GM23338 (cell line): ENCODE measurements around the gene EPHA5. TPM values are rescaled to one million over a fixed set of nuclear protein-coding genes. Genes with fewer than 3 reads are reported as not detected.

Source experiments
- ATAC-seq: fragments of 200-7000 bp; cut with Tn5 transposase; 3 replicates; pipeline ENCODE4 v1.9.1; 2020
- DNase-seq: peaks from one replicate; pipeline ENCODE4 v3.0.0-alpha.2; 2015; ENCODE audit warnings: low spot score
- H2AFZ ChIP-seq: fragments of 200-600 bp; sonication (generic); 2 replicates; pipeline ENCODE4 v1.8.0; 2016; ENCODE audit warnings: antibody characterized with exemption, mild to moderate bottlenecking, moderate library complexity
- H3F3A ChIP-seq: fragments of 200-600 bp; sonication (generic); replicated peaks from 2 replicates; pipeline ENCODE4 v1.8.0; 2017; ENCODE audit warnings: antibody characterized with exemption, mixed run types, low read depth
- H3K27ac ChIP-seq: fragments of 200-600 bp; sonication (generic); 2 replicates; pipeline ENCODE4 v1.6.1; 2016; ENCODE audit warnings: low read depth
- H3K27me3 ChIP-seq: fragments of 200-600 bp; sonication (generic); 2 replicates; pipeline ENCODE4 v1.8.0; 2016; ENCODE audit warnings: mild to moderate bottlenecking, mixed run types, moderate library complexity; ENCODE audit not compliant: insufficient read depth
- H3K36me3 ChIP-seq: fragments of 200-600 bp; sonication (generic); 2 replicates; pipeline ENCODE4 v1.8.0; 2016; ENCODE audit warnings: mild to moderate bottlenecking; ENCODE audit not compliant: insufficient read depth
- H3K4me1 ChIP-seq: fragments of 200-600 bp; sonication (generic); 2 replicates; pipeline ENCODE4 v1.8.0; 2016; ENCODE audit warnings: mild to moderate bottlenecking, moderate library complexity; ENCODE audit not compliant: insufficient read depth
- H3K4me2 ChIP-seq: fragments of 200-600 bp; sonication (generic); 2 replicates; pipeline ENCODE4 v1.7.1; 2017; ENCODE audit warnings: mixed run types
- H3K4me3 ChIP-seq: fragments of 200-600 bp; sonication (generic); 2 replicates; pipeline ENCODE4 v1.6.1; 2016; ENCODE audit warnings: mixed run types
- H3K79me2 ChIP-seq: fragments of 200-600 bp; sonication (generic); replicated peaks from 2 replicates; pipeline ENCODE4 v1.8.0; 2017; ENCODE audit warnings: mild to moderate bottlenecking; ENCODE audit not compliant: insufficient read depth
- H3K9me2 ChIP-seq: fragments of 200-600 bp; sonication (generic); 2 replicates; pipeline ENCODE4 v1.8.0; 2017; ENCODE audit not compliant: insufficient read depth
- H4K20me1 ChIP-seq: fragments of 200-600 bp; sonication (generic); replicated peaks from 2 replicates; pipeline ENCODE4 v1.8.0; 2017; ENCODE audit warnings: mild to moderate bottlenecking; ENCODE audit not compliant: insufficient read depth
- H3K27ac Mint-ChIP-seq: 2 replicates; pipeline ENCODE4 v1.8.0; 2020; ENCODE audit warnings: inconsistent platforms, mild to moderate bottlenecking, moderate library complexity, mixed read lengths
- H3K27me3 Mint-ChIP-seq: 3 replicates; pipeline ENCODE4 v1.8.0; 2022; ENCODE audit warnings: low read depth, mild to moderate bottlenecking, moderate library complexity, mixed read lengths, inconsistent platforms; ENCODE audit not compliant: insufficient read depth, poor library complexity
- H3K36me3 Mint-ChIP-seq: 3 replicates; pipeline ENCODE4 v1.8.0; 2021; ENCODE audit warnings: low read depth, mild to moderate bottlenecking, inconsistent platforms, moderate library complexity, mixed read lengths
- H3K4me1 Mint-ChIP-seq: 3 replicates; pipeline ENCODE4 v1.8.0; 2020; ENCODE audit warnings: mild to moderate bottlenecking, inconsistent platforms, mixed read lengths
- H3K4me3 Mint-ChIP-seq: 3 replicates; pipeline ENCODE4 v1.8.0; 2021; ENCODE audit warnings: moderate library complexity, mild to moderate bottlenecking, inconsistent platforms, mixed read lengths
- H3K9me3 Mint-ChIP-seq: 3 replicates; pipeline ENCODE4 v1.8.0; 2020; ENCODE audit warnings: moderate library complexity, mild to moderate bottlenecking, inconsistent platforms, mixed read lengths
- CREB1 ChIP-seq: fragments of 250-450 bp; sonication (Bioruptor Pico); IDR thresholded peaks from 2 replicates; pipeline ENCODE4 v1.5.0; 2020; ENCODE audit warnings: low read depth, mild to moderate bottlenecking, moderate library complexity
- EZH2phosphoT487 ChIP-seq: fragments of 200-600 bp; sonication (generic); IDR thresholded peaks from one replicate; pipeline ENCODE4 v1.8.1; 2018; ENCODE audit warnings: antibody characterized with exemption; ENCODE audit not compliant: unreplicated experiment
- NANOG ChIP-seq: IDR thresholded peaks from 2 replicates; pipeline ENCODE4 v1.6.1; 2016; ENCODE audit warnings: antibody characterized with exemption, borderline replicate concordance
- POLR2AphosphoS5 ChIP-seq: IDR thresholded peaks from 2 replicates; pipeline ENCODE4 v1.6.1; 2016; ENCODE audit warnings: antibody characterized with exemption, low read depth
- STAT1 ChIP-seq: IDR thresholded peaks from one replicate; pipeline ENCODE4 v1.6.1; 2016; ENCODE audit warnings: antibody characterized with exemption; ENCODE audit not compliant: unreplicated experiment
- ZNF331 ChIP-seq: fragments of 250-450 bp; sonication (Bioruptor Pico); IDR thresholded peaks from 2 replicates; pipeline ENCODE4 v1.5.0; 2020; ENCODE audit warnings: low read depth, mild to moderate bottlenecking, moderate library complexity
- ZNF462 ChIP-seq: fragments of 250-450 bp; sonication (Bioruptor Pico); IDR thresholded peaks from 2 replicates; pipeline ENCODE4 v1.5.0; 2020; ENCODE audit warnings: mild to moderate bottlenecking, moderate library complexity
- polyA plus RNA-seq: library from polyadenylated mRNA; unstranded; fragments of >200 nt; fragmentation: Nextera tagmentation; extraction: Ambion mirVana; gene quantifications from 2 replicates; pipeline ENCODE4 v1.2.1, GENCODE V29; 2016
- total RNA-seq: library from RNA; depleted of rRNA; stranded (reverse); fragments of >200 nt; shearing (Covaris generic); gene quantifications from 2 replicates; pipeline ENCODE4 v1.2.3, GENCODE V29; 2014

The EPHA5 gene
- total and polyA plus RNA-seq, 2 experiments from 2014 or later = 0.05 to 0.24 TPM

GRCh38 chr4:65343342-65343741, 326.9 kb downstream of the EPHA5 start (continued):
- no peak for TF ChIP-seq ZNF462 (CRISPR knock-in tag)
- no peak for TF ChIP-seq ZNF331 (CRISPR knock-in tag)
- TF ChIP-seq POLR2AphosphoS5 = no peak
- no peak for TF ChIP-seq EZH2phosphoT487
- TF ChIP-seq NANOG = no peak

- Mint-ChIP-seq H3K9me3 (no peaks in the 10 kb centered on the region), H3K36me3 (no peaks in the 10 kb centered on the region)
- no peak for ATAC-seq
- TF ChIP-seq ZNF462 (CRISPR knock-in tag) (no peak), STAT1 (no peak), CREB1 (CRISPR knock-in tag) (no peak), NANOG (no peak)
Measured at GRCh38 chr4:65341557-65341956, 328.7 kb downstream of the EPHA5 start.

More at GRCh38 chr4:65341557-65341956, 328.7 kb downstream of the EPHA5 start:
- Histone ChIP-seq H3F3A (no peaks in the 10 kb centered on the region), H3K4me3 (no peak overlapping the region), H3K36me3 (no peaks in the 10 kb centered on the region), H3K9me2 (no peaks in the 10 kb centered on the region), H2AFZ (no peak overlapping the region), H3K79me2 (no peaks in the 10 kb centered on the region), H3K27ac (no peak overlapping the region), H3K4me2 (no peak overlapping the region), H3K4me1 (no peaks in the 10 kb centered on the region), H3K27me3 (no peaks in the 10 kb centered on the region), H4K20me1 (no peaks in the 10 kb centered on the region)
- Mint-ChIP-seq H3K27ac (no peak overlapping the region), H3K4me3 (no peak overlapping the region), H3K4me1 (no peaks in the 10 kb centered on the region), H3K27me3 (peaks cover 4% of the 10 kb centered on the region)
- DNase-seq = no peak
